NB4 (cell line): ENCODE results near the gene CD200R1.

ENCODE experiments used
- DNase-seq: peaks from one replicate; pipeline ENCODE4 v3.0.0; 2010; ENCODE audit warnings: low read depth
- H3K4me3 ChIP-seq: one replicate; pipeline ENCODE4 v1.5.1; 2011; ENCODE audit warnings: mild to moderate bottlenecking, low read depth, low read length, moderate library complexity
- CTCF ChIP-seq: IDR thresholded peaks from one replicate; pipeline ENCODE4 v1.5.1; 2012; ENCODE audit warnings: low read depth, low read length
- MAX ChIP-seq: IDR thresholded peaks from 2 replicates; pipeline ENCODE4 v1.6.1; 2011; ENCODE audit warnings: low read depth, low read length
- MYC ChIP-seq: IDR thresholded peaks from 2 replicates; pipeline ENCODE4 v1.6.1; 2011; ENCODE audit warnings: low read depth, low read length
- POLR2A ChIP-seq: IDR thresholded peaks from 2 replicates; pipeline ENCODE4 v1.6.1; 2011; ENCODE audit warnings: mild to moderate bottlenecking; ENCODE audit not compliant: insufficient read length; ENCODE audit errors: extremely low read depth

CD200R1 gene

GRCh38 chr3:112995800-112996199 is 20.9 kb upstream of the CD200R1 start:
- TF ChIP-seq POLR2A (no peak), CTCF (no peak)
- H3K4me3 ChIP-seq, result no peak overlapping the region
- no peak for DNase-seq

GRCh38 chr3:112990672-112991602 is 16.0 kb upstream of the CD200R1 start, which contains the start of gene GTPBP8:
GTPBP8 (plus strand) TSS chr3:112990984; CDS start chr3:112991000, 16 bp downstream.
- peak within 1 kb of the TSS; percentile 85 for H3K4me3 ChIP-seq
- TF ChIP-seq MYC (no peak), POLR2A (peak; percentile 80), CTCF (no peak), MAX (peak; percentile 18; the same call in 1 of the 2 replicates)
- peak; percentile 93 for DNase-seq

- no peak overlapping the region for H3K4me3 ChIP-seq
- TF ChIP-seq POLR2A, result no peak
- TF ChIP-seq MAX, result no peak
- no peak for TF ChIP-seq MYC
- no peak for TF ChIP-seq CTCF
These were observed 12.9 kb upstream of the CD200R1 start for GRCh38 chr3:112987710-112988334.

GRCh38 chr3:112984485-112984884 is 9.6 kb upstream of the CD200R1 start:
- no peak overlapping the region for H3K4me3 ChIP-seq
- no peak for DNase-seq
- no peak for TF ChIP-seq CTCF
- no peak for TF ChIP-seq MYC
- TF ChIP-seq MAX, result no peak
- no peak for TF ChIP-seq POLR2A

More at GRCh38 chr3:112987710-112988334, 12.9 kb upstream of the CD200R1 start:
- DNase-seq, result no peak

- H3K4me3 ChIP-seq, result no peak overlapping the region
- no peak for DNase-seq
These were observed 7.8 kb upstream of the CD200R1 start for GRCh38 chr3:112982710-112983109.

GRCh38 chr3:112980080-112980479 is 5.2 kb upstream of the CD200R1 start:
- TF ChIP-seq MYC (no peak), CTCF (no peak), POLR2A (no peak), MAX (no peak)
- DNase-seq, result no peak
- no peak overlapping the region for H3K4me3 ChIP-seq

More at GRCh38 chr3:112982710-112983109, 7.8 kb upstream of the CD200R1 start:
- TF ChIP-seq MYC, result no peak
